ENCODE measurements around the gene VARS2. TPM values are rescaled to one million over a fixed set of nuclear protein-coding genes. Genes with fewer than 3 reads are reported as not detected.
"Not testable (repeated sequence)": the region's sequence is repeated elsewhere in the genome, so short reads cannot be mapped to it uniquely, and the experiment has no call there.

Gene VARS2
- total RNA-seq, 4 donors from 2014 or later = 9.7 to 16.5 (median 12.8) TPM

- ATAC-seq = no peak
- Histone ChIP-seq H3K27me3 (no peaks in the 10 kb centered on the region), H3K27ac (no peak overlapping the region), H3K9me3 (no peaks in the 10 kb centered on the region), H3K36me3 (peaks cover 0 to 41% of the 10 kb centered on the region in 2 donors), H3K4me3 (no peak overlapping the region), H3K4me1 (no peaks in the 10 kb centered on the region)
- 67% methylated on average over 1 of the region's 1 CpG; no CpG with 5 or more reads in 1 of the 2 donors for WGBS, 2 donors (ENCODE audit: low coverage in 1 of 2)
- TF ChIP-seq CTCF (IDR thresholded peaks at IDR 0.05) (no peak), EP300 (IDR thresholded peaks at IDR 0.05) (no peak), POLR2A (IDR thresholded peaks at IDR 0.05) (no peak), POLR2AphosphoS5 (IDR thresholded peaks at IDR 0.05) (no peak)
These were observed 13.1 kb upstream of the VARS2 start for GRCh38 chr6:30900863-30901417.

GRCh38 chr6:30901436-30901835 is 12.6 kb upstream of the VARS2 start:
- no peaks in the 10 kb centered on the region for H3K27me3 ChIP-seq
- peaks cover 0 to 36% of the 10 kb centered on the region in 2 donors for H3K36me3 ChIP-seq
- TF ChIP-seq CTCF (IDR thresholded peaks at IDR 0.05) (no peak), POLR2A (IDR thresholded peaks at IDR 0.05) (no peak), POLR2AphosphoS5 (IDR thresholded peaks at IDR 0.05) (no peak), EP300 (IDR thresholded peaks at IDR 0.05) (no peak)
- no peak overlapping the region for H3K27ac ChIP-seq
- ATAC-seq = no peak
- no peak overlapping the region for H3K4me3 ChIP-seq
- H3K9me3 ChIP-seq = no peaks in the 10 kb centered on the region
- H3K4me1 ChIP-seq = no peaks in the 10 kb centered on the region

DNA sequence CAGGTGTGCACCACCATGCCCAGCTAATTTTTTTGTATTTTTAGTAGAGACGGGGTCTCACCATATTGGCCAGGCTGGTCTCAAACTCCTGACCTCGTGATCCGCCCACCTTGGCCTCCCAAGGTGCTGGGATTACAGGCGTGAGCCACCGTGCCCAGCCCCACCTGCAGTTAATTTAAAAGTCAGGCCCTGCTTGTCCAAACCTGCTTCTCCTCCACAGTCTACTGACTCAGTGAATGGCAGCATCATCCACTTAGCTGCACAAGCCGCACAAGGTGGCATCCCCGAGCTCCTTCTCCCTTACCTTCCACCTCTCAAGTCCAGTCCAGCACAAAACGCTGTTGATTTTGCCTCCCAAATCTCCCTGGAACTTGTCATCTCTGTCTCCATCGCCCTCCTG is 11.8 kb upstream of the VARS2 start:
- H3K27ac ChIP-seq, H3K4me3 ChIP-seq, H3K4me1 ChIP-seq, H3K27me3 ChIP-seq, H3K9me3 ChIP-seq, ATAC-seq: not testable (repeated sequence)
- peaks cover 0 to 28% of the 10 kb centered on the region in 2 donors for H3K36me3 ChIP-seq
- WGBS, 2 donors (ENCODE audit: low coverage in 1 of 2) = 71 to 87% methylated on average over 6 to 7 of the region's 9 CpGs

GRCh38 chr6:30902709-30903108 is 11.3 kb upstream of the VARS2 start:
- no peak overlapping the region for H3K4me3 ChIP-seq
- no peak overlapping the region for H3K27ac ChIP-seq
- peaks cover 0 to 7% (median 0%) of the 10 kb centered on the region in 3 donors for H3K4me1 ChIP-seq
- 38 to 45% methylated on average over 4 to 5 of the region's 5 CpGs for WGBS, 2 donors (ENCODE audit: low coverage in 1 of 2)
- H3K9me3 ChIP-seq = no peaks in the 10 kb centered on the region
- no peaks in the 10 kb centered on the region for H3K27me3 ChIP-seq
- peaks cover 0 to 23% of the 10 kb centered on the region in 2 donors for H3K36me3 ChIP-seq
- no peak for ATAC-seq
- TF ChIP-seq CTCF (IDR thresholded peaks at IDR 0.05) = no peak
- TF ChIP-seq POLR2AphosphoS5 (IDR thresholded peaks at IDR 0.05) = no peak
- no peak for TF ChIP-seq EP300 (IDR thresholded peaks at IDR 0.05)
- no peak for TF ChIP-seq POLR2A (IDR thresholded peaks at IDR 0.05)

- Histone ChIP-seq H3K9me3 (no peaks in the 10 kb centered on the region), H3K27me3 (no peaks in the 10 kb centered on the region), H3K4me3 (no peak overlapping the region), H3K4me1 (peaks cover 0 to 7% (median 0%) of the 10 kb centered on the region in 3 donors), H3K36me3 (peaks cover 0 to 18% of the 10 kb centered on the region in 2 donors), H3K27ac (no peak overlapping the region)
- ATAC-seq = no peak
- TF ChIP-seq POLR2A (IDR thresholded peaks at IDR 0.05) (no peak), CTCF (IDR thresholded peaks at IDR 0.05) (no peak), EP300 (IDR thresholded peaks at IDR 0.05) (no peak), POLR2AphosphoS5 (IDR thresholded peaks at IDR 0.05) (no peak)
- WGBS, 2 donors (ENCODE audit: low coverage in 1 of 2) = 88 to 89% methylated on average over 4 of the region's 4 CpGs
These were observed 10.8 kb upstream of the VARS2 start for GRCh38 chr6:30903236-30903635.

- ATAC-seq, H3K9me3 ChIP-seq, H3K27me3 ChIP-seq: not testable (repeated sequence)
- Histone ChIP-seq H3K36me3 (peaks cover 0 to 30% of the 10 kb centered on the region in 2 donors), H3K27ac (peak overlapping the region in 3 of 4 donors; percentile 22 to 77 (median 36)), H3K4me3 (peak overlapping the region; percentile 64 to 92), H3K4me1 (peaks cover 2 to 22% (median 10%) of the 10 kb centered on the region in 3 donors)
- WGBS, 2 donors (ENCODE audit: low coverage in 1 of 2) = 37 to 72% methylated on average over 3 to 14 of the region's 16 CpGs
These were observed 6.7 kb upstream of the VARS2 start for GRCh38 chr6:30907290-30907757.

Data from gastroesophageal sphincter (tissue), 4 donors.